Measurements from ENCODE around the gene TAF15.

DNA sequence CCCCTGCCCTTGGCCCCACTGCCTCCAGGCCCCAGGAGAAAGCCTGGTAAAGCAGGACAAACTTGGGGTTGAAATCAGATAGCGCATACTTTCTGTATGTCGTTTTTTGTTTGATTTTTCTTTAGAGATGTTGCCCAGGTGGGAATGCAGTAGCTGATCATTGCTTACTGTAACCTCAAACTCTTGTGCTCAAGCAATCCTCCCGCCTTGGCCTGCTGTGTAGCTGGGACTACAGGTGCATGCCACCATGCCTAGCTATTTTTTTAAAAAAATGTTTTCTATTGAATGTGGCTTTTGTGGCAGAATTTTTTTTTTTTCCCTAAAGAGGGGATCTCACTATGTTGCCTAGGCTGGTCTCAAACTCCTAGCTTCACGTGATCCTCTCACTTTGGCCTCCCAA is 82.0 kb downstream of the TAF15 start:
- no peak for TF ChIP-seq EZH2 (IDR thresholded peaks at IDR 0.05)
- TF ChIP-seq POLR2AphosphoS5 (IDR thresholded peaks at IDR 0.05; ENCODE audit: borderline replicate concordance, low read depth, low read length), result no peak
- TF ChIP-seq FOXP2 (optimal IDR thresholded peaks at IDR 0.05; ENCODE audit: control extremely low read depth, extremely low read length, insufficient read depth), result no peak
